ENCODE data around the gene ITFG1. TPM values are rescaled to one million over a fixed set of nuclear protein-coding genes. Genes with fewer than 3 reads are reported as not detected.
"Not testable (repeated sequence)": the region's sequence is repeated elsewhere in the genome, so short reads cannot be mapped to it uniquely, and the experiment has no call there.

ITFG1 gene
- total and polyA plus RNA-seq, 8 donors = 8.1 to 90.0 (median 32.2) TPM

DNA sequence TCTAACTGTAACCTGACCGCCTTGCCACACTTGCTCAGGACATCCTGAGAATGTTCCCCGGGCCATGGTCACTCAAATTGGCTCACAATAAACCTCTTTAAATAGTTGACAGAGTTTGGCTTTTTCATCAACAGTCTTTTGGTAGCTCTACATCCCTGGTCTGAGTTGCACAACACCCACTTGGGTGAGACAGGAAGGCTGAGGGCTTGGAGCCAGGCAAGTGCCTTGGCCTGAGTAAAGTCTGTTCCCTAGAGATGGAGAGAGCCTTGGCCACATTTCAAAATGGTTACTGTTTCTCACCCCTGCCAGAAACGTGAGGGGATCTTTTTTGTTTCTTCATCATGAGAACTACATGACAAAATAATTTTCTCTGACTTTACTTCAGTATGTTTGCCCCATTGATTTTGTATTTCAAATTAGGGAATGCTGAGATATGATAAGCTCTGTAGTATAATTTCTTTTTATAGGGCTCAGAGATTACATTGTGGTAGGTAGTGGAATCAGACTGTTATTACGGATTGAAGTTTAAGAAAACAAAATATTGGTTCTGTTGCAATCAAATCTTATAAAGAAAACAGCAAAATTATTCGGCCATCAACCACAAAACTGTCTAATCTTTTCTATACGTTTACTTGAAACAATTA is 263.2 kb downstream of the ITFG1 start:
- H3K4me1 ChIP-seq = no peaks in the 10 kb centered on the region
- intact Hi-C loops (cut with DNase I; ENCODE audit: low total_unique reads) = no loop called here
- 82 to 90% (median 89%) methylated on average over 6 of the region's 6 CpGs for WGBS, 5 donors

DNA sequence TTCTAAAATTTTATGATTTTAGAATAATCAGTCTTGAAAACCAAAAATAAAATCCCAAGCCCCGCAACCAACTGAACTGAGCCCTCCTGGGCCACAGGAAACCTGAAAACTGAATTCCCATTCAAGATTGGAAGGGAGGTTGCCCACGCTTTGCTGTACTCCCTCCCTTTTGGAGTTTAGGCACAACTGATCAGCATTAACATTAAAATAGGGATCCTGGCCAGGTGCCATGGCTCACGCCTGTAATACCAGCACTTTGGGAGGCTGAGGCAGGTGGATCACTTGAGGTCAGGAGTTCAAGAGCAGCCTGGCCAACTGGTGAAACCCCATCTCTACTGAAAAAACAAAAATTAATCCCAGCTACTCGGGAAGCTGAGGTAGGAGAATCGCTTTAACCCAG is 264.4 kb downstream of the ITFG1 start:
- no peak overlapping the region for H3K27ac ChIP-seq
- H3K36me3 ChIP-seq = peaks cover 0 to 9% (median 3%) of the 10 kb centered on the region in 4 donors
- intact Hi-C loops (cut with DNase I; ENCODE audit: low total_unique reads) = no loop called here
- DNase-seq = no peak
- H3K4me1 ChIP-seq = no peaks in the 10 kb centered on the region
- TF ChIP-seq EP300 (IDR thresholded peaks at IDR 0.05) = no peak
- TF ChIP-seq POLR2AphosphoS5 (IDR thresholded peaks at IDR 0.05) = no peak
- TF ChIP-seq, protein P1, sequence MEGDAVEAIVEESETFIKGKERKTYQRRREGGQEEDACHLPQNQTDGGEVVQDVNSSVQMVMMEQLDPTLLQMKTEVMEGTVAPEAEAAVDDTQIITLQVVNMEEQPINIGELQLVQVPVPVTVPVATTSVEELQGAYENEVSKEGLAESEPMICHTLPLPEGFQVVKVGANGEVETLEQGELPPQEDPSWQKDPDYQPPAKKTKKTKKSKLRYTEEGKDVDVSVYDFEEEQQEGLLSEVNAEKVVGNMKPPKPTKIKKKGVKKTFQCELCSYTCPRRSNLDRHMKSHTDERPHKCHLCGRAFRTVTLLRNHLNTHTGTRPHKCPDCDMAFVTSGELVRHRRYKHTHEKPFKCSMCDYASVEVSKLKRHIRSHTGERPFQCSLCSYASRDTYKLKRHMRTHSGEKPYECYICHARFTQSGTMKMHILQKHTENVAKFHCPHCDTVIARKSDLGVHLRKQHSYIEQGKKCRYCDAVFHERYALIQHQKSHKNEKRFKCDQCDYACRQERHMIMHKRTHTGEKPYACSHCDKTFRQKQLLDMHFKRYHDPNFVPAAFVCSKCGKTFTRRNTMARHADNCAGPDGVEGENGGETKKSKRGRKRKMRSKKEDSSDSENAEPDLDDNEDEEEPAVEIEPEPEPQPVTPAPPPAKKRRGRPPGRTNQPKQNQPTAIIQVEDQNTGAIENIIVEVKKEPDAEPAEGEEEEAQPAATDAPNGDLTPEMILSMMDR (IDR thresholded peaks at IDR 0.05) = no peak
- no peak for TF ChIP-seq POLR2A (IDR thresholded peaks at IDR 0.05)
- H3K9me3 ChIP-seq = no peaks in the 10 kb centered on the region
- no peak overlapping the region for H3K4me3 ChIP-seq
- 86 to 91% (median 87%) methylated on average over 5 of the region's 5 CpGs for WGBS, 5 donors
- H3K27me3 ChIP-seq = no peaks in the 10 kb centered on the region

More for the DNA sequence above, 263.2 kb downstream of the ITFG1 start:
- Histone ChIP-seq H3K36me3 (peaks cover 0 to 9% (median 2%) of the 10 kb centered on the region in 4 donors), H3K27me3 (no peaks in the 10 kb centered on the region), H3K4me3 (no peak overlapping the region), H3K9me3 (no peaks in the 10 kb centered on the region), H3K27ac (no peak overlapping the region)
- DNase-seq = peak in 1 of 2 donors; percentile 1
- TF ChIP-seq POLR2AphosphoS5 (IDR thresholded peaks at IDR 0.05) (no peak), POLR2A (IDR thresholded peaks at IDR 0.05) (no peak)
- TF ChIP-seq, protein P1 (IDR thresholded peaks at IDR 0.05) = no peak

DNA sequence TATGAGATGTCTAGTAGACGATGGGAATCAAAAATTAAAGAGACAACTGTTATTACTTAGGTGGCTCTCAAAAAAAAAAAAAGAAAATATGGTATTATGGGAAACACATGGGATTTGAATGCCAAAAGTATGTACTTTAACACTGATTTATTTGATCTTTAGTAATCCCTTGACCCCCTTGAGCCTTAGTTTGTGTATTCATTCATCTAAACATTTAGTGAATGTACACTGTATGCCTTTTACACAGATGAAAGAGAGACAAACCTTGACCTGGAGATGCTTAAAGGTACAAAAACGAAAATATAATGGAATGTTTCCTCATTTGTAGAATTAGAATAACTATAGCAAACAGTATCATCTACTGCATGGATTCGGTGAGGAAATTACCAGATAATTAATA is 278.5 kb downstream of the ITFG1 start:
- Histone ChIP-seq H3K4me1 (no peaks in the 10 kb centered on the region), H3K27me3 (no peaks in the 10 kb centered on the region), H3K4me3 (no peak overlapping the region), H3K9me3 (peaks cover 0 to 6% (median 0%) of the 10 kb centered on the region in 4 donors), H3K36me3 (no peaks in the 10 kb centered on the region), H3K27ac (no peak overlapping the region)
- 75 to 89% (median 85%) methylated on average over 3 of the region's 3 CpGs for WGBS, 5 donors
- no peak for DNase-seq
- TF ChIP-seq, protein P1 (IDR thresholded peaks at IDR 0.05) = no peak
- TF ChIP-seq EP300 (IDR thresholded peaks at IDR 0.05) = no peak
- TF ChIP-seq POLR2A (IDR thresholded peaks at IDR 0.05) = no peak
- TF ChIP-seq POLR2AphosphoS5 (IDR thresholded peaks at IDR 0.05) = no peak
- intact Hi-C loops (cut with DNase I; ENCODE audit: low total_unique reads) = no loop called here

DNA sequence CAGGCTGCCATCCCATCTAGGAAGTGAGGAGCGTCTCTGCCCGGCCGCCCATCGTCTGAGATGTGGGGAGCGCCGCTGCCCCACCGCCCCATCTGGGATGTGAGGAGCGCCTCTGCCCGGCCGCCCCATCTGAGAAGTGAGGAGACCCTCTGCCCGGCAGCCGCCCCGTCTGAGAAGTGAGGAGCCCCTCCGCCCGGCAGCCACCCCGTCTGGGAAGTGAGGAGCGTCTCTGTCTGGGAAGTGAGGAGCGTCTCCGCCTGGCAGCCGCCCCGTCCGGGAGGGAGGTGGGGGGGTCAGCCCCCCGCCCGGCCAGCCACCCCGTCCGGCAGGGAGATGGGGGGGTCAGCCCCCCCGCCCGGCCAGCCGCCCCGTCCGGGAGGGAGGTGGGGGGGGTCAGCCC is 279.8 kb downstream of the ITFG1 start:
- intact Hi-C loops (cut with DNase I; ENCODE audit: low total_unique reads); H3K4me3 ChIP-seq; H3K36me3 ChIP-seq; H3K27ac ChIP-seq; H3K9me3 ChIP-seq; H3K27me3 ChIP-seq; H3K4me1 ChIP-seq; DNase-seq: not testable (repeated sequence)
- WGBS, 5 donors = 96 to 100% (median 98%) methylated on average over 1 to 29 of the region's 31 CpGs

DNA sequence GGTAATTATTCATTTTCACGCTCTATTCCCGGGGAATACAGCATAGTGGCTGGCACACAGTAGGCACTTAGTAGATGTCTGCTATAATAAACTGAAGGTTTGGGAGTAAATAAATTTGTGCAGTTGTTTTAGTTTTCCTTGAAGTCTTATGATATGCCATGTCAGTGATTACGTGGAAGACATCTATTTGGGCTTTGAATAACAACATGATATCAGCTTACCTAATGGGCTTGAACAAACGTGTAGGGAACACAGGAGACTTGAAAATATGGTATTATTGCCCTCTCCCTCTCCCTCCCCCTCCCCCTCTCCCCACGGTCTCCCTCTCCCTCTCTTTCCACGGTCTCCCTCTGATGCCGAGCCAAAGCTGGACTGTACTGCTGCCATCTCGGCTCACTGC is 280.8 kb downstream of the ITFG1 start:
- TF ChIP-seq EP300 (IDR thresholded peaks at IDR 0.05) (no peak), POLR2A (IDR thresholded peaks at IDR 0.05) (no peak), POLR2AphosphoS5 (IDR thresholded peaks at IDR 0.05) (no peak)
- TF ChIP-seq, protein P1 (IDR thresholded peaks at IDR 0.05) = no peak
- intact Hi-C loops (cut with DNase I; ENCODE audit: low total_unique reads) = no loop called here

More for the DNA sequence above, 280.8 kb downstream of the ITFG1 start:
- no peak overlapping the region for H3K27ac ChIP-seq
- peaks cover 0 to 6% (median 0%) of the 10 kb centered on the region in 4 donors for H3K9me3 ChIP-seq
- no peak for DNase-seq
- no peaks in the 10 kb centered on the region for H3K4me1 ChIP-seq
- no peaks in the 10 kb centered on the region for H3K36me3 ChIP-seq
- no peaks in the 10 kb centered on the region for H3K27me3 ChIP-seq
- H3K4me3 ChIP-seq = no peak overlapping the region
- 91 to 95% (median 92%) methylated on average over 6 to 8 of the region's 8 CpGs for WGBS, 5 donors

All from stomach (tissue), 9 donors.